Endothelial cell (in vitro differentiated cells): ENCODE data around the gene LRRC70. TPM values are rescaled to one million over a fixed set of nuclear protein-coding genes. Genes with fewer than 3 reads are reported as not detected.

Experiments used
- DNase-seq: peaks from one replicate; pipeline ENCODE4 v3.0.0; 2021; ENCODE audit warnings: low spot score
- H3K27ac Mint-ChIP-seq: one replicate; pipeline ENCODE4 v1.8.0; 2021; ENCODE audit warnings: mixed read lengths, inconsistent platforms; ENCODE audit not compliant: unreplicated experiment
- H3K27me3 Mint-ChIP-seq: one replicate; pipeline ENCODE4 v1.8.0; 2021; ENCODE audit warnings: mild to moderate bottlenecking, moderate library complexity, mixed read lengths, inconsistent platforms; ENCODE audit not compliant: unreplicated experiment
- H3K36me3 Mint-ChIP-seq: one replicate; pipeline ENCODE4 v1.8.0; 2021; ENCODE audit warnings: mild to moderate bottlenecking, low read depth, mixed read lengths, inconsistent platforms; ENCODE audit not compliant: unreplicated experiment
- H3K4me1 Mint-ChIP-seq: one replicate; pipeline ENCODE4 v1.8.0; 2021; ENCODE audit warnings: mild to moderate bottlenecking, mixed read lengths, inconsistent platforms; ENCODE audit not compliant: unreplicated experiment
- H3K4me3 Mint-ChIP-seq: one replicate; pipeline ENCODE4 v1.8.0; 2021; ENCODE audit warnings: mild to moderate bottlenecking, mixed read lengths, inconsistent platforms; ENCODE audit not compliant: unreplicated experiment
- H3K9me3 Mint-ChIP-seq: one replicate; pipeline ENCODE4 v1.8.0; 2021; ENCODE audit warnings: mixed read lengths, inconsistent platforms; ENCODE audit not compliant: unreplicated experiment
- total RNA-seq: library from RNA; stranded (reverse); fragmentation: NEBNext Ultra II Directional; extraction: Animal tissue kit (Norgen Biotek cat#: 25700); gene quantifications from one replicate; pipeline ENCODE4 v1.2.1, GENCODE V29; 2021; ENCODE audit not compliant: unreplicated experiment
- TF ChIP-seq, protein P1 (sequence below): fragments of 200-600 bp; sonication (generic); IDR thresholded peaks from one replicate; pipeline ENCODE4 v1.5.0; 2021; ENCODE audit warnings: antibody characterized with exemption; ENCODE audit not compliant: unreplicated experiment

The LRRC70 gene
- total RNA-seq, 1 donor from 2014 or later = 35.0 TPM

- no peak for DNase-seq
- peaks cover 10% of the 10 kb centered on the region for H3K4me1 Mint-ChIP-seq
- H3K27ac Mint-ChIP-seq = no peak overlapping the region
- peaks cover 31% of the 10 kb centered on the region for H3K36me3 Mint-ChIP-seq
- H3K4me3 Mint-ChIP-seq = no peak overlapping the region
- no peaks in the 10 kb centered on the region for H3K27me3 Mint-ChIP-seq
- TF ChIP-seq, protein P1, sequence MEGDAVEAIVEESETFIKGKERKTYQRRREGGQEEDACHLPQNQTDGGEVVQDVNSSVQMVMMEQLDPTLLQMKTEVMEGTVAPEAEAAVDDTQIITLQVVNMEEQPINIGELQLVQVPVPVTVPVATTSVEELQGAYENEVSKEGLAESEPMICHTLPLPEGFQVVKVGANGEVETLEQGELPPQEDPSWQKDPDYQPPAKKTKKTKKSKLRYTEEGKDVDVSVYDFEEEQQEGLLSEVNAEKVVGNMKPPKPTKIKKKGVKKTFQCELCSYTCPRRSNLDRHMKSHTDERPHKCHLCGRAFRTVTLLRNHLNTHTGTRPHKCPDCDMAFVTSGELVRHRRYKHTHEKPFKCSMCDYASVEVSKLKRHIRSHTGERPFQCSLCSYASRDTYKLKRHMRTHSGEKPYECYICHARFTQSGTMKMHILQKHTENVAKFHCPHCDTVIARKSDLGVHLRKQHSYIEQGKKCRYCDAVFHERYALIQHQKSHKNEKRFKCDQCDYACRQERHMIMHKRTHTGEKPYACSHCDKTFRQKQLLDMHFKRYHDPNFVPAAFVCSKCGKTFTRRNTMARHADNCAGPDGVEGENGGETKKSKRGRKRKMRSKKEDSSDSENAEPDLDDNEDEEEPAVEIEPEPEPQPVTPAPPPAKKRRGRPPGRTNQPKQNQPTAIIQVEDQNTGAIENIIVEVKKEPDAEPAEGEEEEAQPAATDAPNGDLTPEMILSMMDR = no peak
- H3K9me3 Mint-ChIP-seq = no peaks in the 10 kb centered on the region
These were observed 25.3 kb downstream of the LRRC70 start for GRCh38 chr5:62603934-62604333.

GRCh38 chr5:62605638-62606037, 27.0 kb downstream of the LRRC70 start:
- DNase-seq = no peak
- Mint-ChIP-seq H3K36me3 (peaks cover 41% of the 10 kb centered on the region), H3K27me3 (no peaks in the 10 kb centered on the region), H3K27ac (no peak overlapping the region), H3K9me3 (no peaks in the 10 kb centered on the region), H3K4me1 (peaks cover 8% of the 10 kb centered on the region), H3K4me3 (no peak overlapping the region)
- TF ChIP-seq, protein P1 = no peak

GRCh38 chr5:62606878-62607277, 28.3 kb downstream of the LRRC70 start:
- Mint-ChIP-seq H3K4me3 (no peak overlapping the region), H3K27ac (no peak overlapping the region), H3K36me3 (peaks cover 41% of the 10 kb centered on the region), H3K27me3 (no peaks in the 10 kb centered on the region), H3K4me1 (peaks cover 5% of the 10 kb centered on the region), H3K9me3 (no peaks in the 10 kb centered on the region)
- no peak for DNase-seq
- TF ChIP-seq, protein P1 = no peak

- Mint-ChIP-seq H3K4me3 (no peak overlapping the region), H3K27me3 (no peaks in the 10 kb centered on the region), H3K36me3 (peaks cover 40% of the 10 kb centered on the region), H3K4me1 (peaks cover 5% of the 10 kb centered on the region), H3K27ac (no peak overlapping the region), H3K9me3 (no peaks in the 10 kb centered on the region)
- DNase-seq = no peak
- TF ChIP-seq, protein P1 = no peak
These were observed 29.0 kb downstream of the LRRC70 start for GRCh38 chr5:62607615-62608014.

DNA sequence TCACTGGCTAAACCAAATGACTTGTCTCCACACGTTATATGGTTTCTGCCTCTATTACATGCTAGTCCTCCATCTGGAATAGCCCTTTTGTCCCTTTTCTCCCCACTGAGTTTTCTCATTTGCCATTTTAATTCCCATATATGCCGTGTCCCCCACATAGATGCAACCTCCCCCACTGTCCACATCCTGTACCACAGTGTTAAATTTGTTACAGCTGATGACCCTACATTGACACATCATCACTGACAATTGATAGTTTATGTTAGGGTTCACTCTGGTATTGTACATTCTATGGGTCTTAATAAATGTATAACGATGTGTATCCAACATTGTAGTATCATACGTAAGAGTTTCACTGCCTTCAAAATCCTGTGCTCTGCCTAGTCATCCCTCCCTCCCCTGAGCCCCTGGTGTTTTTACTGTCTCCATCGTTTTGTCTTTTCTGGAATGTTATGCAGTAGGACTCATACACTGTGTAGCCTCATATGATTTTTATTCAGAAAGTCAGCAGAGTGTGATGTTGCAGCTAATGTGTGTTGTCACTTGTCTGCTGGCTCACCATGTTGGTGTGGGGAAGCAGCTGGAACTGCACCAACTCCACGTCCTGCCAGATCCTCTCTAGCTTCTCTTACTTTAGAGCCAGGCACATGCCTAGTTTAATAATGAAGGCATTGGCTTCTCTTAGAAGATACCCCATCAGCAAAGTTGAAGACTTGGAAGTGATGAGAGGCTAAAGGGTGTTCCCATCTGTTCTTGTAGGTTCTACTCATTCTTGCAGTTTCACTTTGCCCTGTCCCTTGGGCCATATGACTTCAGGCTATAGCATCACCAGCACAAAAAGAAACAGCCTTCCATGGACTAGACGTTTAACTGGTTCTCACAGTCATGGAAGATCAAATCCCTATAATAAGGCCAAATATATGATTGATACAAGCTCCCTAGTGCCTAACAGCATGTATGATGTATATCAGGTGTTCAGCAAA, 30.2 kb downstream of the LRRC70 start:
- no peak for DNase-seq
- Mint-ChIP-seq H3K27ac (no peak overlapping the region), H3K4me3 (peak overlapping the region; percentile 48), H3K4me1 (peaks cover 5% of the 10 kb centered on the region), H3K36me3 (peaks cover 39% of the 10 kb centered on the region), H3K27me3 (peaks cover 2% of the 10 kb centered on the region), H3K9me3 (no peaks in the 10 kb centered on the region)
- TF ChIP-seq, protein P1 = no peak
